Measurements from ENCODE around the gene HIPK2.

DNA sequence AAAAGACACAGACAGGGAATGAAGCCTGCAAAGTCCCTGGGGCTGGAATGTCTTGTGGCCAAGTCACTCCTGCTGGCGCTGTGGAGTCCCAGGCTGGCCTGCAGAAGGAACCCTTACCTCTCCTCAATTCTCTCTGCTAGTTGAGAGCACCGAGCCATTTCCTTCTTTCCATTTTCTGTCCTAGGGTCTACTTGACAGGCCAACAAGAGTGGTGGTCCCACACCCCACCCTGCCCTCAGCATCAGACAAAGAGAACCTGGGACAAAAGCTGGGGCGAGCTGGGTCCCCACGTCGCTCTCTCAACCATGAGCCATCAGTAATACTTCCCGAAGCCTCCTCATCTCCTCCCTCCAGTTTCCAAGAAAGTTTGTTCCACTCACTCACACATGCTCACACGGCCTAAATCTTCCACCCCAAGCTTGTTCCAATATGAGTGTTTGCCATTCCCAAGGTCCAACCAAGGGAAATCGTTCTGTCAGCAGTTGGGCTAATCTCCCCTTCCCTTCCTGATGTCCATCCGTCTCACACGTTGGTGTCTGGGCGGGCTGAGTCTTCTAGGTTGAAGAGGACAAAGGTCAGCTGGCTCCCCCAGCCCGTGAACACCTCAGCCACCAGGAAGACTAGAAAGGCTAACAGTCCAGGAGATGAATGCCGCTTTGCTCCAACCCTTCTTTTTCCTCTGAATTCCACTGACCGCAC is 210.0 kb downstream of the HIPK2 start:
- TF ChIP-seq POLR2AphosphoS5 (IDR thresholded peaks at IDR 0.05; ENCODE audit: borderline replicate concordance, low read depth, low read length) (no peak), EZH2 (IDR thresholded peaks at IDR 0.05) (no peak), FOXP2 (optimal IDR thresholded peaks at IDR 0.05; ENCODE audit: control extremely low read depth, extremely low read length, insufficient read depth) (no peak)
